IMR-90 (cell line): ENCODE measurements around the gene ERH. TPM values are rescaled to one million over a fixed set of nuclear protein-coding genes. Genes with fewer than 3 reads are reported as not detected.

ENCODE experiments used
- ATAC-seq: fragments of 200-7000 bp; cut with Tn5 transposase; 2 replicates; pipeline ENCODE4 v1.9.1; 2020; ENCODE audit warnings: low read depth, mild to moderate bottlenecking, moderate library complexity
- BruUV-seq: library from RNA; stranded (reverse); fragments of 400-500 nt; replicated peaks from 2 replicates; lab custom pipeline; 2021; lab: Mats Ljungman, UMichigan
- CTCF ChIA-PET: fragments of 300-600 bp; formaldehyde crosslinking; extraction: SDS; loops from one replicate; lab custom pipeline; 2021; ENCODE audit warnings: antibody characterized with exemption; lab: Yijun Ruan, JAX
- POLR2A ChIA-PET: fragments of 300-600 bp; sonication (Branson Sonifier 250); formaldehyde crosslinking; loops from one replicate; lab custom pipeline; 2022; ENCODE audit warnings: antibody characterized with exemption; ENCODE audit not compliant: unreplicated experiment; lab: Charles Lee
- DNase-seq: peaks from one replicate; pipeline ENCODE4 v3.0.0; 2013
- H2AFZ ChIP-seq: replicated peaks from 2 replicates; pipeline ENCODE3; 2013; ENCODE audit warnings: low read length, mild to moderate bottlenecking; ENCODE audit not compliant: poor library complexity
- H2AK5ac ChIP-seq: 2 replicates; pipeline ENCODE4 v1.6.1; 2013; ENCODE audit warnings: low read depth, low read length, inconsistent platforms
- H2AK9ac ChIP-seq: replicated peaks from 2 replicates; pipeline ENCODE3; 2013; ENCODE audit warnings: mild to moderate bottlenecking, low read depth, low read length, moderate library complexity; ENCODE audit not compliant: poor library complexity
- H2BK120ac ChIP-seq: 2 replicates; pipeline ENCODE4 v1.6.1; 2013; ENCODE audit warnings: low read depth, low read length, inconsistent platforms
- H2BK15ac ChIP-seq: 3 replicates; pipeline ENCODE4 v1.6.1; 2013; ENCODE audit warnings: low read depth, low read length, inconsistent platforms
- H2BK20ac ChIP-seq: 2 replicates; pipeline ENCODE4 v1.6.1; 2013; ENCODE audit warnings: low read depth, mild to moderate bottlenecking, inconsistent platforms, low read length, moderate library complexity
- H2BK5ac ChIP-seq: 2 replicates; pipeline ENCODE4 v1.6.1; 2013; ENCODE audit warnings: mild to moderate bottlenecking, low read depth, low read length, inconsistent platforms; ENCODE audit not compliant: poor library complexity, severe bottlenecking
- H3K14ac ChIP-seq: replicated peaks from 2 replicates; pipeline ENCODE4 v1.6.1; 2013; ENCODE audit warnings: low read depth, low read length, inconsistent platforms
- H3K18ac ChIP-seq: 2 replicates; pipeline ENCODE4 v1.6.1; 2013; ENCODE audit warnings: low read depth, low read length, control low read depth
- H3K23ac ChIP-seq: 2 replicates; pipeline ENCODE4 v1.6.1; 2013; ENCODE audit warnings: low read depth, low read length, inconsistent platforms
- H3K27ac ChIP-seq: 2 replicates; pipeline ENCODE4 v1.5.1; 2013; ENCODE audit warnings: mild to moderate bottlenecking, control low read depth, low read length; ENCODE audit not compliant: insufficient read depth
- H3K27me3 ChIP-seq: 2 replicates; pipeline ENCODE4 v1.6.1; 2013; ENCODE audit warnings: low read length; ENCODE audit not compliant: control insufficient read depth, insufficient read depth
- H3K36me3 ChIP-seq: 2 replicates; pipeline ENCODE4 v1.6.1; 2013; ENCODE audit warnings: low read length, mixed read lengths; ENCODE audit not compliant: control insufficient read depth, insufficient read depth
- H3K4ac ChIP-seq: 2 replicates; pipeline ENCODE4 v1.6.1; 2013; ENCODE audit warnings: low read depth, low read length, inconsistent platforms
- H3K4me1 ChIP-seq: 2 replicates; pipeline ENCODE4 v1.6.1; 2013; ENCODE audit warnings: low read length, mixed read lengths; ENCODE audit not compliant: control insufficient read depth, insufficient read depth
- H3K4me2 ChIP-seq: 2 replicates; pipeline ENCODE4 v1.6.1; 2013; ENCODE audit warnings: low read depth, mild to moderate bottlenecking, control low read depth, low read length, moderate library complexity
- H3K4me3 ChIP-seq: 2 replicates; pipeline ENCODE4 v1.5.1; 2013; ENCODE audit warnings: low read depth, mild to moderate bottlenecking, control low read depth, low read length, moderate library complexity; ENCODE audit not compliant: insufficient read depth
- H3K56ac ChIP-seq: 2 replicates; pipeline ENCODE4 v1.6.1; 2013; ENCODE audit warnings: low read length, inconsistent platforms; ENCODE audit not compliant: insufficient read depth; ENCODE audit errors: extremely low read depth
- H3K79me1 ChIP-seq, 2 experiments: 2 replicates each; pipeline ENCODE4 v1.6.1; 2013; ENCODE audit warnings: low read length in 2 of 2, inconsistent platforms in 1 of 2, low read depth in 1 of 2
- H3K9ac ChIP-seq: 2 replicates; pipeline ENCODE4 v1.6.1; 2013; ENCODE audit warnings: low read depth, low read length, control low read depth
- H3K9me1 ChIP-seq: 2 replicates; pipeline ENCODE4 v1.6.1; 2013; ENCODE audit warnings: low read length, inconsistent platforms; ENCODE audit not compliant: insufficient read depth
- H3K9me3 ChIP-seq: 2 replicates; pipeline ENCODE4 v1.6.1; 2013; ENCODE audit warnings: low read length; ENCODE audit not compliant: control insufficient read depth, insufficient read depth
- H4K20me1 ChIP-seq: 2 replicates; pipeline ENCODE4 v1.6.1; 2013; ENCODE audit warnings: low read length, inconsistent platforms; ENCODE audit not compliant: insufficient read depth
- H4K5ac ChIP-seq: 2 replicates; pipeline ENCODE4 v1.6.1; 2013; ENCODE audit warnings: mild to moderate bottlenecking, low read depth, low read length, control low read depth
- H4K8ac ChIP-seq, 2 experiments: 2 replicates each; pipeline ENCODE4 v1.6.1; 2013; ENCODE audit warnings: low read depth in 2 of 2, low read length in 2 of 2, control low read depth in 1 of 2, inconsistent platforms in 1 of 2
- H4K91ac ChIP-seq: 2 replicates; pipeline ENCODE4 v1.6.1; 2013; ENCODE audit warnings: low read depth, low read length, inconsistent platforms; ENCODE audit not compliant: insufficient read depth
- MAFK ChIP-seq: IDR thresholded peaks from 2 replicates; pipeline ENCODE4 v1.6.1; 2012; ENCODE audit warnings: low read depth, low read length, improper control_type of control experiment
- WGBS, 2 experiments: methylation state at CpG; one replicate each; pipeline versions ENCODE4 v1.1.5 to v1.1.7; 2013; ENCODE audit warnings: missing lambda C conversion rate in 2 of 2; ENCODE audit not compliant: insufficient read length in 1 of 2; ENCODE audit errors: extremely low coverage in 2 of 2; 5-methylcytosine and 5-hydroxymethylcytosine counted together
- dilution Hi-C: fragments of 300-500 bp; cut with HindIII; formaldehyde crosslinking; loops from one replicate; pipeline ENCODE4 v1.14.3; 2018; ENCODE audit warnings: low sequenced_read_pairs; ENCODE audit not compliant: unreplicated experiment
- in situ Hi-C: fragments of 300-500 bp; cut with MboI; formaldehyde crosslinking; loops from 3 replicates; pipeline ENCODE4 v1.14.3; 2019; ENCODE audit warnings: low sequenced_read_pairs, inconsistent platforms, mixed read lengths
- intact Hi-C: fragments of 100-400 bp; cut with micrococcal nuclease; formaldehyde crosslinking; loops from 2 replicates; pipeline ENCODE4 v1.10.0; 2022
- polyA plus RNA-seq, 3 experiments: library from polyadenylated mRNA; depleted of rRNA; stranded (reverse); fragments of >200 nt; gene quantifications; 2 replicates each; pipeline ENCODE4 v1.2.3, GENCODE V29; 2012; ENCODE audit warnings: low replicate concordance in 1 of 3
- total RNA-seq: library from RNA; depleted of rRNA; stranded (reverse); fragments of >200 nt; gene quantifications from 2 replicates; pipeline ENCODE4 v1.2.3, GENCODE V29; 2012

ERH gene
- total and polyA plus RNA-seq, 2 of the 4 experiments (the other 2 are of a cell fraction), result 64.2 to 150 TPM

DNA sequence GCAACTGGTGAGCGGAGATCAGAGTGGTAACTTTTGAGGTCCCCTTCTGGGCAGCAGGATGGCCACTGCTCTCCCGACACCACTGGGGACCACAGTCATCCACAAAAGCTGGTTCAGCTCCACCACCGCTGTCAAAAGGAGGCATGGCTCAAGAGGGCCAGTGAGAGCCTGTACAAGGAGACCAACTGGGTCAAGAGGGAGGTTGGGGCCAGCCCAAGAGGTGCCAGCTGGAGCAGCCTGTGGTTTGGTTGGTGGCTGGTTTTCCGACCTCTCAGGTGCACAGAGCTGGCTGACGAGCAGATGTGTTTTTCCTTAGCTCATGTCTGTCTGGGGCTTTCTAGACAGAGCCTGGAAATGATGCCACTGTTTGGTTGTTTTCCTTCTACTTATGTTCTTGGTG is 60.1 kb downstream of the ERH start:
- H4K91ac ChIP-seq, result no peak overlapping the region
- intact Hi-C loops, result no loop called here
- H2BK20ac ChIP-seq, result no peak overlapping the region
- H4K8ac ChIP-seq, result no peak overlapping the region
- no peaks in the 10 kb centered on the region for H3K4me1 ChIP-seq
- no peak overlapping the region for H3K56ac ChIP-seq
- H2AK9ac ChIP-seq, result no peak overlapping the region
- H3K18ac ChIP-seq, result no peak overlapping the region
- no peak overlapping the region for H2BK5ac ChIP-seq
- H3K4me3 ChIP-seq, result no peak overlapping the region
- no peak overlapping the region for H3K14ac ChIP-seq
- ChIA-PET CTCF (no interaction called here), POLR2A (no interaction called here)
- in situ Hi-C loops, result no loop called here
- no peak overlapping the region for H3K23ac ChIP-seq
- H3K79me1 ChIP-seq, result no peaks in the 10 kb centered on the region
- no TSS peak for BruUV-seq
- DNase-seq (no peak), ATAC-seq (no peak)
- no peak overlapping the region for H4K5ac ChIP-seq
- peaks cover 51% of the 10 kb centered on the region for H3K27me3 ChIP-seq
- H3K4ac ChIP-seq, result no peak overlapping the region
- no peaks in the 10 kb centered on the region for H3K36me3 ChIP-seq
- H3K9ac ChIP-seq, result no peak overlapping the region
- dilution Hi-C loops, result no loop called here
- WGBS, 2 experiments, result 66% methylated on average over 3 of the region's 5 CpGs; no CpG with 5 or more reads in 1 of the 2 experiments
- no peaks in the 10 kb centered on the region for H4K20me1 ChIP-seq
- no peaks in the 10 kb centered on the region for H3K9me3 ChIP-seq
- 0 out of 2 replicates have a peak, but pooled peaks cover 3% of the 10 kb centered on the region for H3K9me1 ChIP-seq
- H2AFZ ChIP-seq, result no peak overlapping the region
- no peak overlapping the region for H2BK15ac ChIP-seq
- H2AK5ac ChIP-seq, result no peak overlapping the region
- H2BK120ac ChIP-seq, result no peak overlapping the region
- H3K27ac ChIP-seq, result no peak overlapping the region
- H3K4me2 ChIP-seq, result no peak overlapping the region
- no peak for TF ChIP-seq MAFK
